Endothelial cell of umbilical vein (primary cell): ENCODE results near the gene PIBF1. TPM values are rescaled to one million over a fixed set of nuclear protein-coding genes. Genes with fewer than 3 reads are reported as not detected.
"Not testable (repeated sequence)": the region's sequence is repeated elsewhere in the genome, so short reads cannot be mapped to it uniquely, and the experiment has no call there.

Experiments used
- BruUV-seq: library from RNA; stranded (reverse); fragments of 400-500 nt; replicated peaks from 2 replicates; lab custom pipeline; 2021; lab: Mats Ljungman, UMichigan
- CTCF ChIA-PET: fragments of 300-600, 350-600 bp; sonication (Branson Sonifier 250); formaldehyde crosslinking; loops from one replicate; lab custom pipeline; 2021; ENCODE audit warnings: antibody characterized with exemption, inconsistent platforms; lab: Charles Lee
- POLR2A ChIA-PET: fragments of 300-600, 350-600 bp; sonication (Branson Sonifier 250); formaldehyde crosslinking; loops from one replicate; lab custom pipeline; 2021; ENCODE audit warnings: antibody characterized with exemption, inconsistent platforms; lab: Charles Lee
- DNase-seq: peaks from one replicate; pipeline ENCODE4 v3.0.0-alpha.2; 2011; ENCODE audit warnings: low read depth, low spot score
- FAIRE-seq: peaks from 2 replicates; lab custom pipeline; 2011; peaks lifted over from hg19 to GRCh38; lab: Jason Lieb, UNC
- H2AFZ ChIP-seq: 2 replicates; pipeline ENCODE4 v1.6.0; 2012; ENCODE audit warnings: low read depth, low read length, control low read depth, inconsistent platforms
- H3K27ac ChIP-seq: 2 replicates; pipeline ENCODE4 v1.5.1; 2011; ENCODE audit warnings: low read depth, mild to moderate bottlenecking, control low read depth, low read length, moderate library complexity; ENCODE audit not compliant: insufficient read depth
- H3K27me3 ChIP-seq, 2 experiments: 2 replicates each; pipeline versions ENCODE4 v1.6.0 to v1.6.1; 2011; ENCODE audit warnings: low read length in 2 of 2, mixed read lengths in 1 of 2; ENCODE audit not compliant: control insufficient read depth in 2 of 2, insufficient read depth in 2 of 2
- H3K36me3 ChIP-seq, 2 experiments: 2 replicates in 1 of 2; 3 replicates in 1 of 2; pipeline ENCODE4 v1.5.1; 2011; ENCODE audit warnings: low read length in 2 of 2, mild to moderate bottlenecking in 1 of 2, moderate library complexity in 1 of 2; ENCODE audit not compliant: control insufficient read depth in 2 of 2, insufficient read depth in 2 of 2; ENCODE audit errors: extremely low read depth in 1 of 2
- H3K4me1 ChIP-seq: 3 replicates; pipeline ENCODE4 v1.5.1; 2011; ENCODE audit warnings: mild to moderate bottlenecking, low read length; ENCODE audit not compliant: control insufficient read depth, insufficient read depth; ENCODE audit errors: extremely low read depth
- H3K4me2 ChIP-seq: 2 replicates; pipeline ENCODE4 v1.6.1; 2011; ENCODE audit warnings: low read length, control low read depth, mixed read lengths; ENCODE audit not compliant: insufficient read depth
- H3K4me3 ChIP-seq, 3 experiments: fragments of 200-600 bp in 1 of 3; sonication (generic), shearing (Covaris generic) in 1 of 3; replicated peaks in 1 of 3; 2 replicates each; pipeline ENCODE4 v1.5.1; 2011 to 2016; ENCODE audit warnings: control low read depth in 3 of 3, low read length in 3 of 3, mild to moderate bottlenecking in 2 of 3, inconsistent platforms in 1 of 3, low read depth in 1 of 3, moderate library complexity in 1 of 3; ENCODE audit not compliant: insufficient read depth in 1 of 3
- H3K79me2 ChIP-seq: 2 replicates; pipeline ENCODE4 v1.6.0; 2012; ENCODE audit warnings: low read length, inconsistent platforms; ENCODE audit not compliant: control insufficient read depth, insufficient read depth
- H3K9ac ChIP-seq: replicated peaks from 2 replicates; pipeline ENCODE3; 2011; ENCODE audit warnings: low read length, control low read depth; ENCODE audit not compliant: insufficient read depth; ENCODE audit errors: extremely low read depth
- H3K9me1 ChIP-seq: replicated peaks from 3 replicates; pipeline ENCODE4 v1.6.0; 2011; ENCODE audit warnings: mild to moderate bottlenecking, low read length; ENCODE audit not compliant: control insufficient read depth, insufficient read depth; ENCODE audit errors: extremely low read depth
- H3K9me3 ChIP-seq: replicated peaks from 2 replicates; pipeline ENCODE4 v1.5.1; 2012; ENCODE audit warnings: low read length, inconsistent platforms; ENCODE audit not compliant: control insufficient read depth, insufficient read depth
- H4K20me1 ChIP-seq: replicated peaks from 2 replicates; pipeline ENCODE3; 2011; ENCODE audit warnings: mild to moderate bottlenecking, low read length; ENCODE audit not compliant: control insufficient read depth, insufficient read depth; ENCODE audit errors: extremely low read depth
- EZH2 ChIP-seq: IDR thresholded peaks from 2 replicates; pipeline ENCODE4 v1.6.1; 2012; ENCODE audit warnings: borderline replicate concordance, low read depth, mild to moderate bottlenecking, moderate library complexity, low read length, inconsistent platforms; ENCODE audit not compliant: severe bottlenecking
- FOS ChIP-seq: IDR thresholded peaks from 2 replicates; pipeline ENCODE4 v1.6.1; 2011; ENCODE audit warnings: mild to moderate bottlenecking, low read length, moderate library complexity, borderline replicate concordance; ENCODE audit not compliant: insufficient read depth
- GATA2 ChIP-seq: IDR thresholded peaks from 2 replicates; pipeline ENCODE4 v1.7.0; 2011; ENCODE audit warnings: low read depth, mild to moderate bottlenecking, moderate library complexity, mixed read lengths, low read length; ENCODE audit not compliant: insufficient read length, insufficient read depth
- JUN ChIP-seq: IDR thresholded peaks from 2 replicates; pipeline ENCODE4 v1.6.1; 2011; ENCODE audit warnings: borderline replicate concordance, low read depth; ENCODE audit not compliant: insufficient read length, insufficient read depth
- MYC ChIP-seq: IDR thresholded peaks from one replicate; pipeline ENCODE4 v1.6.1; 2011; ENCODE audit warnings: mild to moderate bottlenecking, low read depth, low read length
- POLR2A ChIP-seq: IDR thresholded peaks from 2 replicates; pipeline ENCODE4 v1.6.1; 2012; ENCODE audit warnings: low read depth, mild to moderate bottlenecking, control low read depth, low read length
- POLR2AphosphoS5 ChIP-seq: IDR thresholded peaks from 2 replicates; pipeline ENCODE4 v1.6.1; 2012; ENCODE audit warnings: low read depth, mild to moderate bottlenecking, control low read depth, low read length, moderate library complexity; ENCODE audit not compliant: insufficient read depth
- dilution Hi-C: fragments of 300-500 bp; cut with MboI; formaldehyde crosslinking; loops from one replicate; pipeline ENCODE4 v1.15.0; 2019; ENCODE audit warnings: low sequenced_read_pairs; ENCODE audit not compliant: extremely low pct_ligation_motif_present
- intact Hi-C: fragments of 100-400 bp; cut with micrococcal nuclease; formaldehyde crosslinking; loops from one replicate; pipeline ENCODE4 v1.10.0; 2022
- polyA plus RNA-seq, 4 experiments: library from polyadenylated mRNA; depleted of rRNA in 3 of 4; stranded (reverse) in 3 of 4; unstranded in 1 of 4; fragments of >200 nt; gene quantifications; 2 replicates each; pipeline versions ENCODE4 v1.2.1 to v1.2.3, GENCODE V29; 2011 to 2012; ENCODE audit warnings: missing spikeins in 1 of 4
- total RNA-seq: library from RNA; stranded (reverse); gene quantifications from 2 replicates; pipeline ENCODE4 v1.2.3, GENCODE V29; 2021
- TF ChIP-seq, protein P1 (sequence below), 2 donors: IDR thresholded peaks; 1 replicate in 1 of 2; 2 replicates in 1 of 2; pipeline ENCODE4 v1.5.1; 2011; ENCODE audit warnings: low read length in 2 of 2, mild to moderate bottlenecking in 2 of 2, moderate library complexity in 2 of 2, control low read depth in 1 of 2, inconsistent platforms in 1 of 2, low read depth in 1 of 2; ENCODE audit not compliant: insufficient read depth in 1 of 2; ENCODE audit errors: extremely low read depth in 1 of 2
- TF ChIP-seq, protein P2 (sequence below): IDR thresholded peaks from 2 replicates; pipeline ENCODE4 v1.6.1; 2011; ENCODE audit not compliant: insufficient read depth, insufficient read length

Gene PIBF1
- total and polyA plus RNA-seq, 2 donors (not counting 3 experiments of a cell fraction or from before 2014, with no cell fraction given) = 1.4 to 18.4 TPM

DNA sequence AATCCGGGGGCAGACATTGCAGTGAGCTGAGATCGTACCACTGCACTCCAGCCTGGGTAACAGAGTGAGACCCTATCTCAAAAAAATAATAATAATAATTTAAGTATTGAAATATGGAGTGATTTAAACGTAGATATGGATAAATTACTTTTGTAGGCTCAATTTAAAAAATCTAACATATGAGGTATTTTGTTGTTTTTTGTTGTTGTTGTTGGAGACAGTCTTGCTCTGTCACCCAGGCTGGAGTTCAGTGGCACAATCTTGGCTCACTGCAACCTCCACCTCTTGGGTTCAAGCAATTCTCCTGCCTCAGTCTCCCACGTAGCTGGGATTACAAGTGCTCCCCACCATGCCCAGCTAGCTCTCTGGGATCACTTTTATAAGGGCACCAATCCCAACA is 2.7 kb downstream of the PIBF1 start:
- dilution Hi-C loops, H3K36me3 ChIP-seq, H3K4me3 ChIP-seq, H3K9me3 ChIP-seq, H3K9me1 ChIP-seq, CTCF ChIA-PET, H3K27me3 ChIP-seq, H3K27ac ChIP-seq, FAIRE-seq, BruUV-seq, H4K20me1 ChIP-seq, DNase-seq, POLR2A ChIA-PET, H3K4me2 ChIP-seq, H3K9ac ChIP-seq, H2AFZ ChIP-seq: not testable (repeated sequence)
- Histone ChIP-seq H3K79me2 (peaks cover 70% of the 10 kb centered on the region), H3K4me1 (peaks cover 21% of the 10 kb centered on the region)
- intact Hi-C loops = loop anchor here (10.0 kb wide), 1 partner anchor 890 kb away; no protein-coding TSS in a partner anchor

DNA sequence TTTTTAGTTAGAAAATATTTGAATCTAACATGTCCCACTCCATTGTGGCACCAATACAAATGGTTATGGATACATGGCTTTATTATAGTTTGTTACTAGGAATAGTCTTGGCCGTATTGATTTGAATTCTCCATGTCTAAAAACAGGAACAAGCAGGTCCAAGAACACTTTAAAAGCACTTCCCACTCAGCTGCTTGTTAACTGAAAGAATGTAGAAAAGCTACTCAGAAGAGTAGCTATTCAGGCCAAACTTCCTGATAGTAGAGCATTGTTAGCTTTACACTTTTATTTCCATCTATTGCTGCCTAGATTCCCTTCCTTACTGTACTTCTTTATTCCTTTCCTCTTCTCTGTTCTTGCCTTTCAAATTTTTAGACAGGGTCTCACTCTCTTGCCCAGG is 6.9 kb downstream of the PIBF1 start:
- H3K9me3 ChIP-seq = no peaks in the 10 kb centered on the region
- FAIRE-seq = no peak
- no peaks in the 10 kb centered on the region for H3K9me1 ChIP-seq
- no peak for DNase-seq
- dilution Hi-C loops (no loop called here), intact Hi-C loops (loop anchor here (10.0 kb wide), 1 partner anchor 886 kb away; no protein-coding TSS in a partner anchor)
- H4K20me1 ChIP-seq = no peaks in the 10 kb centered on the region
- peaks cover 4 to 10% of the 10 kb centered on the region in 2 experiments for H3K36me3 ChIP-seq
- no peak overlapping the region for H3K27ac ChIP-seq
- TF ChIP-seq POLR2AphosphoS5 (no peak), MYC (no peak), GATA2 (no peak), JUN (no peak), EZH2 (no peak), FOS (no peak), POLR2A (no peak)
- TF ChIP-seq, protein P1, sequence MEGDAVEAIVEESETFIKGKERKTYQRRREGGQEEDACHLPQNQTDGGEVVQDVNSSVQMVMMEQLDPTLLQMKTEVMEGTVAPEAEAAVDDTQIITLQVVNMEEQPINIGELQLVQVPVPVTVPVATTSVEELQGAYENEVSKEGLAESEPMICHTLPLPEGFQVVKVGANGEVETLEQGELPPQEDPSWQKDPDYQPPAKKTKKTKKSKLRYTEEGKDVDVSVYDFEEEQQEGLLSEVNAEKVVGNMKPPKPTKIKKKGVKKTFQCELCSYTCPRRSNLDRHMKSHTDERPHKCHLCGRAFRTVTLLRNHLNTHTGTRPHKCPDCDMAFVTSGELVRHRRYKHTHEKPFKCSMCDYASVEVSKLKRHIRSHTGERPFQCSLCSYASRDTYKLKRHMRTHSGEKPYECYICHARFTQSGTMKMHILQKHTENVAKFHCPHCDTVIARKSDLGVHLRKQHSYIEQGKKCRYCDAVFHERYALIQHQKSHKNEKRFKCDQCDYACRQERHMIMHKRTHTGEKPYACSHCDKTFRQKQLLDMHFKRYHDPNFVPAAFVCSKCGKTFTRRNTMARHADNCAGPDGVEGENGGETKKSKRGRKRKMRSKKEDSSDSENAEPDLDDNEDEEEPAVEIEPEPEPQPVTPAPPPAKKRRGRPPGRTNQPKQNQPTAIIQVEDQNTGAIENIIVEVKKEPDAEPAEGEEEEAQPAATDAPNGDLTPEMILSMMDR (IDR thresholded peaks at IDR 0.05; ENCODE audit: extremely low read depth in 1 of 2, insufficient read depth in 1 of 2, low read depth in 1 of 2, low read length in 2 of 2) = no peak
- TF ChIP-seq, protein P2, sequence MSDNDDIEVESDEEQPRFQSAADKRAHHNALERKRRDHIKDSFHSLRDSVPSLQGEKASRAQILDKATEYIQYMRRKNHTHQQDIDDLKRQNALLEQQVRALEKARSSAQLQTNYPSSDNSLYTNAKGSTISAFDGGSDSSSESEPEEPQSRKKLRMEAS = no peak
- peaks cover under 1% of the 10 kb centered on the region for H3K4me1 ChIP-seq
- peaks cover 40% of the 10 kb centered on the region for H3K79me2 ChIP-seq
- H3K27me3 ChIP-seq = no peaks in the 10 kb centered on the region
- CTCF ChIA-PET = interaction anchor here (1.1 kb wide), 1 partner anchor 20 kb away, joined by 4 read pairs; no protein-coding TSS in a partner anchor
- no peak overlapping the region for H2AFZ ChIP-seq
- BruUV-seq = no TSS peak
- no peak overlapping the region for H3K4me2 ChIP-seq
- POLR2A ChIA-PET = no interaction called here
- H3K9ac ChIP-seq = no peak overlapping the region
- no peak overlapping the region for H3K4me3 ChIP-seq
